ENCODE data around the gene INHBC. TPM values are rescaled to one million over a fixed set of nuclear protein-coding genes. Genes with fewer than 3 reads are reported as not detected.

Gene INHBC
- total RNA-seq, 3 donors from 2014 or later: not detected

- H3K36me3 ChIP-seq: no peaks in the 10 kb centered on the region
- no peak overlapping the region for H3K27ac ChIP-seq
- intact Hi-C loops (cut with DNase I; ENCODE audit: low total_unique reads): no loop called here
- H3K4me1 ChIP-seq: no peaks in the 10 kb centered on the region
- no peaks in the 10 kb centered on the region for H3K27me3 ChIP-seq
- DNase-seq (ENCODE audit: low spot score in 2 of 2): no peak
- no peaks in the 10 kb centered on the region for H3K9me3 ChIP-seq
- TF ChIP-seq POLR2AphosphoS5 (IDR thresholded peaks at IDR 0.05) (no peak), CTCF (IDR thresholded peaks at IDR 0.05) (no peak), POLR2A (IDR thresholded peaks at IDR 0.05) (no peak)
- H3K4me3 ChIP-seq: no peak overlapping the region
Measured at GRCh38 chr12:57498132-57498502, 63.5 kb downstream of the INHBC start.

GRCh38 chr12:57498571-57498970 lies 64.0 kb downstream of the INHBC start:
- Histone ChIP-seq H3K36me3 (no peaks in the 10 kb centered on the region), H3K9me3 (no peaks in the 10 kb centered on the region), H3K4me1 (no peaks in the 10 kb centered on the region), H3K4me3 (no peak overlapping the region), H3K27ac (no peak overlapping the region), H3K27me3 (no peaks in the 10 kb centered on the region)
- intact Hi-C loops (cut with DNase I; ENCODE audit: low total_unique reads): no loop called here
- DNase-seq (ENCODE audit: low spot score in 2 of 2): no peak
- TF ChIP-seq CTCF (IDR thresholded peaks at IDR 0.05) (no peak), POLR2AphosphoS5 (IDR thresholded peaks at IDR 0.05) (no peak), POLR2A (IDR thresholded peaks at IDR 0.05) (no peak)

GRCh38 chr12:57500213-57500612 lies 65.6 kb downstream of the INHBC start:
- H3K27me3 ChIP-seq: no peaks in the 10 kb centered on the region
- intact Hi-C loops (cut with DNase I; ENCODE audit: low total_unique reads): no loop called here
- DNase-seq (ENCODE audit: low spot score in 2 of 2): no peak
- TF ChIP-seq CTCF (IDR thresholded peaks at IDR 0.05) (no peak), POLR2AphosphoS5 (IDR thresholded peaks at IDR 0.05) (no peak), POLR2A (IDR thresholded peaks at IDR 0.05) (no peak)
- no peaks in the 10 kb centered on the region for H3K36me3 ChIP-seq
- no peaks in the 10 kb centered on the region for H3K4me1 ChIP-seq
- H3K27ac ChIP-seq: no peak overlapping the region
- H3K9me3 ChIP-seq: no peaks in the 10 kb centered on the region
- H3K4me3 ChIP-seq: no peak overlapping the region

Other genes with a start within 250 kb of the INHBC start
- under 1 TPM in 1 of 3 donors, not detected in 2; 0.33 TPM for gene NXPH4, start 218.0 kb upstream of the INHBC start, total RNA-seq
- gene SHMT2, start 205.1 kb upstream of the INHBC start, total RNA-seq: 10 to 100 TPM; 37.9 to 63.3 (median 46.7) TPM
- 1 to 10 TPM in 2 of 3 donors, under 1 TPM in 1; 0.98 to 3.2 (median 1.6) TPM for gene STAC3, start 183.6 kb upstream of the INHBC start, total RNA-seq
- gene R3HDM2, start 3.7 kb upstream of the INHBC start, total RNA-seq: 10 to 100 TPM; 31.6 to 43.0 (median 35.7) TPM
- gene INHBE, start 20.5 kb downstream of the INHBC start, total RNA-seq: not detected
- 1 to 10 TPM in 2 of 3 donors, under 1 TPM in 1; 0.66 to 2.1 (median 1.2) TPM for gene GLI1, start 25.0 kb downstream of the INHBC start, total RNA-seq
- gene ARHGAP9, start 45.1 kb downstream of the INHBC start, total RNA-seq: 10 to 100 TPM; 10.8 to 16.6 (median 11.1) TPM
- gene MARS1, start 53.3 kb downstream of the INHBC start, total RNA-seq: 10 to 100 TPM; 39.2 to 65.9 (median 60.2) TPM
- 10 to 100 TPM; 39.0 to 58.4 (median 51.2) TPM for gene DDIT3, start 85.7 kb downstream of the INHBC start, total RNA-seq
- 10 to 100 TPM; 12.6 to 26.1 (median 19.7) TPM for gene MBD6, start 88.0 kb downstream of the INHBC start, total RNA-seq
- 100 to 1,000 TPM; 108 to 138 (median 131) TPM for gene DCTN2, start 112.4 kb downstream of the INHBC start, total RNA-seq
- 1 to 10 TPM in 1 of 3 donors, under 1 TPM in 1, not detected in 1; 0.98 to 1.2 TPM for gene KIF5A, start 115.3 kb downstream of the INHBC start, total RNA-seq
- 10 to 100 TPM; 13.8 to 26.9 (median 24.6) TPM for gene PIP4K2C, start 156.4 kb downstream of the INHBC start, total RNA-seq
- gene DTX3, start 170.0 kb downstream of the INHBC start, total RNA-seq: 10 to 100 TPM in 2 of 3 donors, 1 to 10 TPM in 1; 3.0 to 35.1 (median 25.9) TPM
- gene ARHGEF25, start 176.7 kb downstream of the INHBC start, total RNA-seq: 10 to 100 TPM in 2 of 3 donors, 1 to 10 TPM in 1; 8.3 to 28.2 (median 19.2) TPM
- 1 to 10 TPM; 1.1 to 2.6 (median 1.2) TPM for gene B4GALNT1, start 198.4 kb downstream of the INHBC start, total RNA-seq

All from breast epithelium (tissue), 4 donors.